ENCODE results near the gene MED13L. TPM values are rescaled to one million over a fixed set of nuclear protein-coding genes. Genes with fewer than 3 reads are reported as not detected.
"Not testable (repeated sequence)": the region's sequence is repeated elsewhere in the genome, so short reads cannot be mapped to it uniquely, and the experiment has no call there.

Gene MED13L
- total RNA-seq, 1 experiment from 2014 or later = 89.0 TPM

DNA sequence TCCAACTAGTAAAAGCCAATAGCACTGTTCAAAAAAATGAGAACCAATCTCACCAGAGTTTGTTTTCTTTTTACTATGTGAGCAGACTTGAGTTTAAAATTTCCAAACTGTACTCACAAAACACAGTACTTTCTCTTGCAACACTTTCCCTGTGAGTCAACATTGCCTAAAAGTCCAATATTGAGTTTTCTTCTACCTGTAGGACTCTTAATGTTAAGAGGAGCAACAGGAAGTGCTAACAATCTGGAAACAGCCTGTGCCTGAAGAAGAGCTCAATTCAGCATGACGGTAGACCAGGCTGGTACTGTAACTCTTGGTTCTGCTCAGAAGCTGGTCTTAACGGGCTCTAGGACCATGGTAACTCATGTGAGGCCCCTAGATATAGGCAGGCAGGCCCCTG, 144.3 kb downstream of the MED13L start:
- Mint-ChIP-seq H3K9me3 (ENCODE audit: low read depth, unreplicated experiment) (no peaks in the 10 kb centered on the region), H3K4me3 (ENCODE audit: low read depth, unreplicated experiment) (no peak overlapping the region), H3K27me3 (ENCODE audit: unreplicated experiment) (no peaks in the 10 kb centered on the region), H3K27ac (ENCODE audit: unreplicated experiment) (no peak overlapping the region), H3K36me3 (ENCODE audit: insufficient read depth, unreplicated experiment) (no peaks in the 10 kb centered on the region), H3K4me1 (ENCODE audit: low read depth, unreplicated experiment) (peaks cover 18% of the 10 kb centered on the region)
- TF ChIP-seq CTCF (IDR thresholded peaks at IDR 0.05; ENCODE audit: unreplicated experiment) = no peak
- CTCF ChIA-PET = interaction anchor here (0.6 kb wide), 3 partner anchors 54 to 120 kb away, joined by 5 to 14 read pairs (median 5); no protein-coding TSS in a partner anchor
- DNase-seq = no peak
- intact Hi-C loops (cut with micrococcal nuclease; ENCODE audit: unreplicated experiment) = no loop called here
- BruUV-seq (replicated peaks) = no TSS peak

GRCh38 chr12:116131987-116132386, 145.5 kb downstream of the MED13L start:
- H3K9me3 Mint-ChIP-seq (ENCODE audit: low read depth, unreplicated experiment); H3K27ac Mint-ChIP-seq (ENCODE audit: unreplicated experiment); intact Hi-C loops (cut with micrococcal nuclease; ENCODE audit: unreplicated experiment); H3K4me3 Mint-ChIP-seq (ENCODE audit: low read depth, unreplicated experiment); H3K36me3 Mint-ChIP-seq (ENCODE audit: insufficient read depth, unreplicated experiment); CTCF ChIA-PET; BruUV-seq (replicated peaks); H3K27me3 Mint-ChIP-seq (ENCODE audit: unreplicated experiment); DNase-seq: not testable (repeated sequence)
- H3K4me1 Mint-ChIP-seq (ENCODE audit: low read depth, unreplicated experiment) = peaks cover 18% of the 10 kb centered on the region

DNA sequence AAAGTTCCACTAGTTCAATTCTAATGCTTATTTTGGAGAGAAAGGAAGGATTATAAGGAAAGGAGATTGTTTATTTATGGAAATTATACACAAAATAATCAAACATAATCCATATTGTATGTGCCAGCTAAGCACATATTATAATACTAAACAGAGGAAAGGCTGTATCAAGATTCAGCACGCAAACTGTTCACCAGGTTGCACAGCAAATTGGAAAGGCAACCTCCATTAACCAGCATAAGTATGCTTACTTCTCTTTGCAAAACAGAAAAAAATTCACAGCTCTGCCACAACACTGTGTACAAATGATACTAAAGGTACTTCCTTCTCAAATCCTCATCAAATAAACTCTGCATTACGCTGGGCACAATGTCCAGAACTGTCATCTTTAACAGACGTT, 146.3 kb downstream of the MED13L start:
- TF ChIP-seq CTCF (IDR thresholded peaks at IDR 0.05; ENCODE audit: unreplicated experiment) = no peak
- CTCF ChIA-PET = no interaction called here
- Mint-ChIP-seq H3K9me3 (ENCODE audit: low read depth, unreplicated experiment) (no peaks in the 10 kb centered on the region), H3K27me3 (ENCODE audit: unreplicated experiment) (no peaks in the 10 kb centered on the region), H3K4me3 (ENCODE audit: low read depth, unreplicated experiment) (no peak overlapping the region), H3K27ac (ENCODE audit: unreplicated experiment) (no peak overlapping the region), H3K36me3 (ENCODE audit: insufficient read depth, unreplicated experiment) (no peaks in the 10 kb centered on the region), H3K4me1 (ENCODE audit: low read depth, unreplicated experiment) (peaks cover 14% of the 10 kb centered on the region)
- intact Hi-C loops (cut with micrococcal nuclease; ENCODE audit: unreplicated experiment) = no loop called here
- no TSS peak for BruUV-seq (replicated peaks)
- DNase-seq = no peak

DNA sequence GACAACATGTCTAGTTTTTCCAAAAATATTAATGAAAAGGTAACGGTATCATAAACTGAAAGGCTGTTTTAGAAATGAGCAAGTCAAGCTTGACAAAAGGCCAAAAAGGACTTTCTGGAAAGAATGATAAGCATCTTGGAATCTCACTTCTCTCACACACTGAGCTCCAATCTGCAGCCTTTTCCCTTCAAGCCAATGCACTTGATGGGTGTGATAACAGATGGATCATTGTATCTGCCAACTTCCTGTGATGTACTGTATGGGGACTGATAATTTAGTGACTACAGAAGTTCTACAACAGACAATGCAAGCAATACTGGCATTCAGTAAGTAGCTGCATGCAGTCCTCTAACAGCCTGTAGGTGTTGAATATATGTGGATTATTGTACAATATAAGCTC, 147.1 kb downstream of the MED13L start:
- CTCF ChIA-PET = no interaction called here
- Mint-ChIP-seq H3K27me3 (ENCODE audit: unreplicated experiment) (no peaks in the 10 kb centered on the region), H3K9me3 (ENCODE audit: low read depth, unreplicated experiment) (no peaks in the 10 kb centered on the region), H3K27ac (ENCODE audit: unreplicated experiment) (no peak overlapping the region), H3K4me3 (ENCODE audit: low read depth, unreplicated experiment) (no peak overlapping the region), H3K36me3 (ENCODE audit: insufficient read depth, unreplicated experiment) (no peaks in the 10 kb centered on the region), H3K4me1 (ENCODE audit: low read depth, unreplicated experiment) (peaks cover 7% of the 10 kb centered on the region)
- no peak for TF ChIP-seq CTCF (IDR thresholded peaks at IDR 0.05; ENCODE audit: unreplicated experiment)
- intact Hi-C loops (cut with micrococcal nuclease; ENCODE audit: unreplicated experiment) = no loop called here
- DNase-seq = no peak
- no TSS peak for BruUV-seq (replicated peaks)

DNA sequence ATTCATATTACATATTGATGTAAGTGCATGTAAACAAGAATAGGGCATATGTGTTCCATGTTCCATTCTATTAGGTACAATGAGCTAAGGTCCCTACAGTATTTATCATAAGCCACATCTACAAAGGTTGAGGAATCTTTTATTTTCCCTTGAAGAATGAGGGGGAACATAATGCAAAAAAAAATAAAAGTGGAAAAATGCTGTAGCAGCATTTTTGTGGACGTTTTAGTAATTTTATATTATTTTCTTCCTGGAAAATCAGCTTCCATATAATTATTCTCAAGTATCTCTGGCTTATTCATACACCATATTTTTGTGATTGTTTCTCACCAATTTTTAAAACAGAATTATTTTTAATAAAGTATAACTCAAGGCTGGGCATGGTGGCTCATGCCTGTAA, 148.7 kb downstream of the MED13L start:
- no TSS peak for BruUV-seq (replicated peaks)
- Mint-ChIP-seq H3K27ac (ENCODE audit: unreplicated experiment) (no peak overlapping the region), H3K27me3 (ENCODE audit: unreplicated experiment) (no peaks in the 10 kb centered on the region), H3K9me3 (ENCODE audit: low read depth, unreplicated experiment) (no peaks in the 10 kb centered on the region), H3K4me3 (ENCODE audit: low read depth, unreplicated experiment) (no peak overlapping the region), H3K4me1 (ENCODE audit: low read depth, unreplicated experiment) (peaks cover 5% of the 10 kb centered on the region), H3K36me3 (ENCODE audit: insufficient read depth, unreplicated experiment) (no peaks in the 10 kb centered on the region)
- CTCF ChIA-PET = interaction anchor here (0.6 kb wide), 1 partner anchor 70 kb away, joined by 4 read pairs; no protein-coding TSS in a partner anchor
- DNase-seq = no peak
- no peak for TF ChIP-seq CTCF (IDR thresholded peaks at IDR 0.05; ENCODE audit: unreplicated experiment)
- intact Hi-C loops (cut with micrococcal nuclease; ENCODE audit: unreplicated experiment) = no loop called here
